ENCODE results near the gene ZNF821. TPM values are rescaled to one million over a fixed set of nuclear protein-coding genes. Genes with fewer than 3 reads are reported as not detected.

Gene ZNF821
- total RNA-seq, 4 donors from 2014 or later, result 3.4 to 6.3 (median 4.3) TPM

DNA sequence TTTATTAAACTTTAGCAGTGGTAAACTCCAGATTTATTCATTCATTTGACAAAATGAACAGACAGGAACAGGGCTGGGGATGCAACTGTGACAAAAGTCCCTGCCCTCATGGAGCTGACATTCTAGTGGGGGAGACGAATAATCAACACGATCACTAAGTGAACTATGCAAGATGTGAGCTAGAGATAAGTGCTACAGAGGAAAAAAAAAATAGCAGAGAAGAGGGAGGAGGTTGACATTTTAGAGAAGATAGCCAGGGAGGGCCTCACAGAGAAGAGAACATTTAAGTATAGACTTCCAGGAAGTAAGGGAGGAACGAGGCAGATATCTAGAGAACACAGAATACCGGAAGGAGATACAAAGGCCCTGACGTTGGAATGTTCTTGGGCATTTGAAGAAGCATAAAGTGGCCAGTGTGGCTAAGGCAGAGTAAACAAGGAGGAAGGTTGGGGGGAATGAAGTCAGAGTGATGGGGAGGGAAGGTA is 57.4 kb downstream of the ZNF821 start:
- TF ChIP-seq, protein P1, sequence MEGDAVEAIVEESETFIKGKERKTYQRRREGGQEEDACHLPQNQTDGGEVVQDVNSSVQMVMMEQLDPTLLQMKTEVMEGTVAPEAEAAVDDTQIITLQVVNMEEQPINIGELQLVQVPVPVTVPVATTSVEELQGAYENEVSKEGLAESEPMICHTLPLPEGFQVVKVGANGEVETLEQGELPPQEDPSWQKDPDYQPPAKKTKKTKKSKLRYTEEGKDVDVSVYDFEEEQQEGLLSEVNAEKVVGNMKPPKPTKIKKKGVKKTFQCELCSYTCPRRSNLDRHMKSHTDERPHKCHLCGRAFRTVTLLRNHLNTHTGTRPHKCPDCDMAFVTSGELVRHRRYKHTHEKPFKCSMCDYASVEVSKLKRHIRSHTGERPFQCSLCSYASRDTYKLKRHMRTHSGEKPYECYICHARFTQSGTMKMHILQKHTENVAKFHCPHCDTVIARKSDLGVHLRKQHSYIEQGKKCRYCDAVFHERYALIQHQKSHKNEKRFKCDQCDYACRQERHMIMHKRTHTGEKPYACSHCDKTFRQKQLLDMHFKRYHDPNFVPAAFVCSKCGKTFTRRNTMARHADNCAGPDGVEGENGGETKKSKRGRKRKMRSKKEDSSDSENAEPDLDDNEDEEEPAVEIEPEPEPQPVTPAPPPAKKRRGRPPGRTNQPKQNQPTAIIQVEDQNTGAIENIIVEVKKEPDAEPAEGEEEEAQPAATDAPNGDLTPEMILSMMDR (IDR thresholded peaks at IDR 0.05; ENCODE audit: low read depth), result no peak

DNA sequence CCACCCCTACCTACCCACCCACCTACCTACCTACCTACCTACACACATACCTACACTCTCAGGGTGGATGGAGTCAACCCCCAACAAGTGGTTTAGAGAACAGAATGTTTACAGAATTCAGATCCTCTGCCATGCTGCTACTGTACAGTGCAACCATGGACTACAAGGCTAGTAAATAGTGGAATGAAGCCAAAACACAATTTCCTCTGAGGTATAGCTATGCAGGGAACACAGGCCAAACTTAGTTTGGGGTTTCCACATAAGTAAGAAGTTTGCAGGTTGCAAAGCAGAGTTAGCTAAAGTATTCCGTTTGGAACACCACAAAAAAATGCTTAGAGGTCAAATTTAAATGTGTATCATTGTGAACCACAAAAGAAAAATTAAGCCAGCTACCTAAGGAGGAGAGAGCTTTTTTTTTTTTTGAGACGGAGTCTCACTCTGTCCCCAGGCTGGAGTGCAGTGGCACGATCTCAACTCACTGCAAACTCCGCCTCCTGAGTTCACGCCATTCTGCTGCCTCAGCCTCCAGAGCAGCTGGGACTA is 72.7 kb downstream of the ZNF821 start:
- TF ChIP-seq, protein P1 (IDR thresholded peaks at IDR 0.05; ENCODE audit: low read depth), result no peak

Other genes with a start within 250 kb of the ZNF821 start
- 10 to 100 TPM in 2 of 4 donors, 1 to 10 TPM in 2; 9.0 to 12.1 (median 10.4) TPM for gene PHLPP2, start 159.5 kb downstream of the ZNF821 start, total RNA-seq
- gene AP1G1, start 75.3 kb downstream of the ZNF821 start, total RNA-seq, result 100 to 1,000 TPM in 1 of 4 donors, 10 to 100 TPM in 3; 69.0 to 114 (median 81.2) TPM
- 10 to 100 TPM; 26.5 to 43.3 (median 37.2) TPM for gene ATXN1L, start 38.2 kb downstream of the ZNF821 start, total RNA-seq
- gene IST1, start 11.3 kb upstream of the ZNF821 start, total RNA-seq, result 100 to 1,000 TPM; 186 to 219 (median 195) TPM
- gene PKD1L3, start 116.2 kb upstream of the ZNF821 start, total RNA-seq, result under 1 TPM; 0.19 to 0.85 (median 0.66) TPM
- 10 to 100 TPM in 1 of 4 donors, 1 to 10 TPM in 3; 3.2 to 15.3 (median 4.8) TPM for gene DHODH, start 124.6 kb upstream of the ZNF821 start, total RNA-seq
- gene HP, start 170.3 kb upstream of the ZNF821 start, total RNA-seq, result 10 to 100 TPM in 3 of 4 donors, 1 to 10 TPM in 1; 7.5 to 69.1 (median 27.2) TPM
- gene HPR, start 179.0 kb upstream of the ZNF821 start, total RNA-seq, result not detected
- gene TXNL4B, start 209.4 kb upstream of the ZNF821 start, total RNA-seq, result 10 to 100 TPM in 2 of 4 donors, 1 to 10 TPM in 2; 3.9 to 15.4 (median 9.0) TPM
- gene DHX38, start 209.7 kb upstream of the ZNF821 start, total RNA-seq, result 10 to 100 TPM; 40.8 to 85.0 (median 50.0) TPM

All from subcutaneous adipose tissue (tissue), 4 donors.